ENCODE data around the gene GREB1L. TPM values are rescaled to one million over a fixed set of nuclear protein-coding genes. Genes with fewer than 3 reads are reported as not detected.

GREB1L gene
- total RNA-seq, 1 experiment from 2014 or later: 0.26 TPM

- ATAC-seq: no peak
- no peaks in the 10 kb centered on the region for H3K9me3 Mint-ChIP-seq
- no peaks in the 10 kb centered on the region for H3K36me3 Mint-ChIP-seq
- POLR2A ChIA-PET: no interaction called here
- DNase-seq (ENCODE audit: low spot score): no peak
- CTCF ChIA-PET: no interaction called here
- H3K4me3 Mint-ChIP-seq: no peak overlapping the region
- peaks cover 80% of the 10 kb centered on the region for H3K27me3 Mint-ChIP-seq (ENCODE audit: low read depth)
- no peak overlapping the region for H3K27ac Mint-ChIP-seq
- no peak for TF ChIP-seq E2F1 (CRISPR knock-in tag; IDR thresholded peaks at IDR 0.05)
- no peak for TF ChIP-seq TCF7 (CRISPR knock-in tag; IDR thresholded peaks at IDR 0.05; ENCODE audit: low read depth)
- no peak for TF ChIP-seq CREM (CRISPR knock-in tag; IDR thresholded peaks at IDR 0.05)
- no peak for TF ChIP-seq ZNF263 (CRISPR knock-in tag; IDR thresholded peaks at IDR 0.05; ENCODE audit: low read depth)
- TF ChIP-seq ZBTB43 (CRISPR knock-in tag; IDR thresholded peaks at IDR 0.05): no peak
- H3K4me1 Mint-ChIP-seq: no peaks in the 10 kb centered on the region
Observed at GRCh38 chr18:21402272-21402671, 160.2 kb downstream of the GREB1L start.

GRCh38 chr18:21404426-21404825, 162.4 kb downstream of the GREB1L start:
- Mint-ChIP-seq H3K4me1 (no peaks in the 10 kb centered on the region), H3K4me3 (no peak overlapping the region), H3K36me3 (no peaks in the 10 kb centered on the region), H3K27me3 (ENCODE audit: low read depth) (peaks cover 65% of the 10 kb centered on the region), H3K9me3 (no peaks in the 10 kb centered on the region), H3K27ac (no peak overlapping the region)
- DNase-seq (ENCODE audit: low spot score): no peak
- ChIA-PET POLR2A (no interaction called here), CTCF (interaction anchor here (0.6 to 1.2 kb wide), 2 partner anchors 19 to 212 kb away, joined by 3 read pairs; no protein-coding TSS in a partner anchor)
- TF ChIP-seq ZNF121 (CRISPR knock-in tag; IDR thresholded peaks at IDR 0.05) (no peak), PREB (CRISPR knock-in tag; IDR thresholded peaks at IDR 0.05; ENCODE audit: borderline replicate concordance) (no peak), MLX (CRISPR knock-in tag; IDR thresholded peaks at IDR 0.05) (no peak), ATF2 (CRISPR knock-in tag; IDR thresholded peaks at IDR 0.05; ENCODE audit: borderline replicate concordance, low read depth) (no peak)
- no peak for ATAC-seq

GRCh38 chr18:21406116-21406515, 164.1 kb downstream of the GREB1L start:
- Mint-ChIP-seq H3K4me1 (no peaks in the 10 kb centered on the region), H3K36me3 (no peaks in the 10 kb centered on the region), H3K27me3 (ENCODE audit: low read depth) (peaks cover 50% of the 10 kb centered on the region), H3K27ac (no peak overlapping the region), H3K9me3 (no peaks in the 10 kb centered on the region), H3K4me3 (no peak overlapping the region)
- ChIA-PET POLR2A (no interaction called here), CTCF (interaction anchor here (0.5 kb wide), 1 partner anchor 90 kb away, joined by 3 read pairs; no protein-coding TSS in a partner anchor)
- ATAC-seq: no peak
- no peak for DNase-seq (ENCODE audit: low spot score)
- TF ChIP-seq ZNF263 (CRISPR knock-in tag; IDR thresholded peaks at IDR 0.05; ENCODE audit: low read depth): no peak
- no peak for TF ChIP-seq E2F4 (CRISPR knock-in tag; IDR thresholded peaks at IDR 0.05; ENCODE audit: borderline replicate concordance, low read depth)
- TF ChIP-seq ATF1 (CRISPR knock-in tag; IDR thresholded peaks at IDR 0.05): no peak
- TF ChIP-seq PREB (CRISPR knock-in tag; IDR thresholded peaks at IDR 0.05; ENCODE audit: borderline replicate concordance): no peak
- no peak for TF ChIP-seq MYBL2 (CRISPR knock-in tag; IDR thresholded peaks at IDR 0.05)
- no peak for TF ChIP-seq SMAD4 (CRISPR knock-in tag; IDR thresholded peaks at IDR 0.05)
- TF ChIP-seq RORB (CRISPR knock-in tag; IDR thresholded peaks at IDR 0.05): no peak
- no peak for TF ChIP-seq ELF4 (CRISPR knock-in tag; IDR thresholded peaks at IDR 0.05; ENCODE audit: low read depth)
- no peak for TF ChIP-seq ETV6 (CRISPR knock-in tag; IDR thresholded peaks at IDR 0.05)
- no peak for TF ChIP-seq FOXP1 (CRISPR knock-in tag; IDR thresholded peaks at IDR 0.05; ENCODE audit: borderline replicate concordance)
- no peak for TF ChIP-seq ZNF671 (CRISPR knock-in tag; IDR thresholded peaks at IDR 0.05)
- no peak for TF ChIP-seq GABPB1 (CRISPR knock-in tag; IDR thresholded peaks at IDR 0.05)
- TF ChIP-seq MAX (CRISPR knock-in tag; IDR thresholded peaks at IDR 0.05): no peak
- TF ChIP-seq NR3C1 (CRISPR knock-in tag; conservative IDR thresholded peaks at IDR 0.05; ENCODE audit: low read depth): no peak
- no peak for TF ChIP-seq ZNF317 (CRISPR knock-in tag; IDR thresholded peaks at IDR 0.05; ENCODE audit: borderline replicate concordance, low read depth)
- no peak for TF ChIP-seq KAT7 (CRISPR knock-in tag; IDR thresholded peaks at IDR 0.05; ENCODE audit: borderline replicate concordance)
- no peak for TF ChIP-seq NR2C2 (CRISPR knock-in tag; IDR thresholded peaks at IDR 0.05)

All from WTC11 (cell line).